Endodermal cell (in vitro differentiated cells): ENCODE data around the gene XNDC1N. TPM values are rescaled to one million over a fixed set of nuclear protein-coding genes. Genes with fewer than 3 reads are reported as not detected.

Experiments
- DNase-seq: peaks from one replicate; pipeline ENCODE4 v3.0.0-alpha.2; 2017
- H3K27ac ChIP-seq: 2 replicates; pipeline ENCODE4 v1.5.1; 2013; ENCODE audit warnings: mild to moderate bottlenecking, low read depth, low read length, moderate library complexity
- H3K27me3 ChIP-seq: 2 replicates; pipeline ENCODE4 v1.6.1; 2013; ENCODE audit warnings: mild to moderate bottlenecking, low read length, moderate library complexity; ENCODE audit not compliant: insufficient read depth, control insufficient read depth, poor library complexity, severe bottlenecking
- H3K36me3 ChIP-seq: 2 replicates; pipeline ENCODE4 v1.7.0; 2013; ENCODE audit warnings: mild to moderate bottlenecking, low read length, moderate library complexity; ENCODE audit not compliant: control insufficient read depth, insufficient read depth
- H3K4me1 ChIP-seq: one replicate; pipeline ENCODE4 v1.7.0; 2013; ENCODE audit warnings: low read length; ENCODE audit not compliant: control insufficient read depth, insufficient read depth
- H3K4me3 ChIP-seq: 2 replicates; pipeline ENCODE4 v1.5.1; 2013; ENCODE audit warnings: mild to moderate bottlenecking, low read length, moderate library complexity
- H3K9ac ChIP-seq: 2 replicates; pipeline ENCODE4 v1.6.1; 2013; ENCODE audit warnings: mild to moderate bottlenecking, low read length, moderate library complexity; ENCODE audit not compliant: poor library complexity, severe bottlenecking; ENCODE audit errors: extremely low read depth
- H3K9me3 ChIP-seq: 2 replicates; pipeline ENCODE4 v1.6.1; 2013; ENCODE audit warnings: mild to moderate bottlenecking, low read length, moderate library complexity; ENCODE audit not compliant: control insufficient read depth
- H3K27ac Mint-ChIP-seq: 2 replicates; pipeline ENCODE4 v1.8.0; 2020; ENCODE audit warnings: mixed read lengths
- H3K27me3 Mint-ChIP-seq: 2 replicates; pipeline ENCODE4 v1.8.0; 2021; ENCODE audit warnings: mild to moderate bottlenecking, mixed read lengths; ENCODE audit not compliant: insufficient read depth
- H3K36me3 Mint-ChIP-seq: 2 replicates; pipeline ENCODE4 v1.8.0; 2020; ENCODE audit warnings: low read depth, mixed read lengths
- H3K4me1 Mint-ChIP-seq: 2 replicates; pipeline ENCODE4 v1.8.0; 2020; ENCODE audit warnings: mixed read lengths
- H3K4me3 Mint-ChIP-seq: 2 replicates; pipeline ENCODE4 v1.8.0; 2020; ENCODE audit warnings: mild to moderate bottlenecking, moderate library complexity, mixed read lengths
- H3K9me3 Mint-ChIP-seq: 2 replicates; pipeline ENCODE4 v1.8.0; 2020; ENCODE audit warnings: mild to moderate bottlenecking, mixed read lengths
- WGBS, 2 experiments: methylation state at CpG; one replicate each; pipeline versions ENCODE4 v1.1.5 to v1.1.7; 2013; ENCODE audit warnings: missing lambda C conversion rate in 2 of 2, mixed read lengths in 1 of 2; ENCODE audit not compliant: insufficient coverage in 1 of 2, insufficient read length in 1 of 2; 5-methylcytosine and 5-hydroxymethylcytosine counted together
- total RNA-seq, 2 donors: library from RNA; stranded (reverse); fragmentation: NEBNext Ultra II Directional in 1 of 2; extraction: Animal tissue kit (Norgen Biotek cat#: 25700) in 1 of 2; gene quantifications; 2 replicates in 1 of 2; 3 replicates in 1 of 2; pipeline ENCODE4 v1.2.1, GENCODE V29; 2021
- TF ChIP-seq, protein P1 (sequence below): fragments of 200-600 bp; sonication (generic); conservative IDR thresholded peaks from 2 replicates; pipeline ENCODE4 v1.5.0; 2021; ENCODE audit warnings: antibody characterized with exemption, mild to moderate bottlenecking

The XNDC1N gene
- total RNA-seq, 2 donors from 2014 or later: 11.4 to 15.2 TPM

DNA sequence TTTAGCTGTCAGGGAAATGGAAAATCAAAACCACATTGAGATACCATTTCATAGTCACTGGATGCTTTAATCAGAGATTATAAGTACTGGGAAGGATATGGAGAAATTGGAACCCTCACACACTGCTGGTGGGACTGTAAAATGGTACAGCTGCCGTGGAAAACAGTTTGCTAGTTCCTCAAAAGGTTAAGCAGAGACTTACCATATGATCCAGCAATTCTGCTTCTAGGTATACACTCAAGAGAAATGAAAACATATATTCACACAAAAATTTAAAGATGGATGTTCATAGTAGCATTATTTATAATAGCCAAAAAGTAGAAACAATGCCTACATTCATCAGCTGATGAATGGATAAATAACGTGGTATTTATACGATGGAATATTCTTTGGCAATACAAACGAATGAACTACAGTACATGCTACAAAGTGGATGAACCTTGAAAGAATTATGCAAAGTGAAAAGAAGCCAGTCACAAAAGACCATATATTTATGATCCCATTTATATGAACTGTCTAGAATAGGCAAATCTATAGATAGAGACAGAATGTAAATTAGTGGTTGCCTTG, 23.4 kb upstream of the XNDC1N start:
- WGBS, 2 experiments: 94 to 95% methylated on average over 2 to 4 of the region's 4 CpGs

DNA sequence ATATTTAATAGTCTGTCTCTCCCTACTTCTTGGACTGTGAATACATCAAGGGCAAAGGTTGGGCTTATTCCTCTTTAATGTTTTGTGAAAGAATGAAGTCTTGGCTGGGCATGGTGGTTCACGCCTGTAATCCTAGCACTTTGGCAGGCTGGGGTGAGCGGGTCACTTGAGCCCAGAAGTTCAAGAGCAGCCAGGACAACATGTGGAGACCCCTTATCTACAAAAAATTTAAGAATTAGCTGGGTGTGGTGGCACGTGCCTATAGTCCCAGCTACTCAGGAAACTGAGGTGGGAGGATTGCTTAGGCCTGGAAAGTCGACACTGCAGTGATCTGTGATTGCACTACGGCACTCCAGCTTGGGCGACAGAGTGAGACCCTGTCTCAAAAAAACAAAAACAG, 20.6 kb upstream of the XNDC1N start:
- no peak overlapping the region for H3K27ac Mint-ChIP-seq

More for the DNA sequence above, 23.4 kb upstream of the XNDC1N start:
- H3K4me1 ChIP-seq: peaks cover 2% of the 10 kb centered on the region
- Mint-ChIP-seq H3K36me3 (no peaks in the 10 kb centered on the region), H3K27me3 (no peaks in the 10 kb centered on the region), H3K4me3 (no peak overlapping the region), H3K9me3 (no peaks in the 10 kb centered on the region), H3K4me1 (peaks cover 13% of the 10 kb centered on the region), H3K27ac (no peak overlapping the region)
- TF ChIP-seq, protein P1, sequence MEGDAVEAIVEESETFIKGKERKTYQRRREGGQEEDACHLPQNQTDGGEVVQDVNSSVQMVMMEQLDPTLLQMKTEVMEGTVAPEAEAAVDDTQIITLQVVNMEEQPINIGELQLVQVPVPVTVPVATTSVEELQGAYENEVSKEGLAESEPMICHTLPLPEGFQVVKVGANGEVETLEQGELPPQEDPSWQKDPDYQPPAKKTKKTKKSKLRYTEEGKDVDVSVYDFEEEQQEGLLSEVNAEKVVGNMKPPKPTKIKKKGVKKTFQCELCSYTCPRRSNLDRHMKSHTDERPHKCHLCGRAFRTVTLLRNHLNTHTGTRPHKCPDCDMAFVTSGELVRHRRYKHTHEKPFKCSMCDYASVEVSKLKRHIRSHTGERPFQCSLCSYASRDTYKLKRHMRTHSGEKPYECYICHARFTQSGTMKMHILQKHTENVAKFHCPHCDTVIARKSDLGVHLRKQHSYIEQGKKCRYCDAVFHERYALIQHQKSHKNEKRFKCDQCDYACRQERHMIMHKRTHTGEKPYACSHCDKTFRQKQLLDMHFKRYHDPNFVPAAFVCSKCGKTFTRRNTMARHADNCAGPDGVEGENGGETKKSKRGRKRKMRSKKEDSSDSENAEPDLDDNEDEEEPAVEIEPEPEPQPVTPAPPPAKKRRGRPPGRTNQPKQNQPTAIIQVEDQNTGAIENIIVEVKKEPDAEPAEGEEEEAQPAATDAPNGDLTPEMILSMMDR: no peak
- H3K36me3 ChIP-seq: no peaks in the 10 kb centered on the region
- H3K4me3 ChIP-seq: no peak overlapping the region
- no peak overlapping the region for H3K27ac ChIP-seq
- no peaks in the 10 kb centered on the region for H3K27me3 ChIP-seq
- DNase-seq: no peak
- no peak overlapping the region for H3K9ac ChIP-seq
- H3K9me3 ChIP-seq: no peaks in the 10 kb centered on the region

DNA sequence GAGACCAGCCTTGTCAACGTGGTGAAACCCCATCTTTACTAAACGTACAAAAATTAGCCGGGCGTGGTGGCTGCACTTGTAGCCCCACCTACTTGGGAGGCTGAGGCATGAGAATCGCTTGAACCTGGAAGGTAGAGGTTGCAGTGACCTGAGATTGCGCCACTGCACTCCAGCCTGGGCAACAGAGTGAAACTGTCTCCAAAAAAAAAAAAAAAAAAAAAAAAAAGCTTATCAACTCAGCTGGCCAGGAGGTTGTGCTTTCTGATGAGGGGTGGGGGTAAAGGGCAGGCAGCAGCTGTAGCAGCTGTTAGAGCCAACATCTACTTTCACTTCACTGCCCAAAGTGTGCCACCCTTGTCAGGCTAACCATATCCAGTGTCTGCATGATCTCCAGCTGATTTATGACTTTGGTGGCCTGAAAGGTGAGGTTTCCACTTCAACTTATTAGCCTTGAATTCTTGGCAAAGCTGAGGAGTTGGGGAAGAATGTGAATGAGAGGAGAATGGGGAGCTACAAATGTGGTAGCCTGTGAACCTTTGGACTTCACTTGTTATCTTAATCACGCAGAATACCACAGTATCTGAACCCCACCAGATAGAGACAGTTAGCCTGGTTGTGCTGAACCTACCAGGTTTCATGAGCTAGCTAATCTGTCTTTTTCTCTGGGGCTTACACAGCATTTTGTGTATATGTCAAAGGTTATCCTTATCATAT, 20.1 kb upstream of the XNDC1N start:
- WGBS, 2 experiments: 92 to 95% methylated on average over 6 to 7 of the region's 7 CpGs
- Histone ChIP-seq H3K27ac (no peak overlapping the region), H3K27me3 (no peaks in the 10 kb centered on the region), H3K4me3 (no peak overlapping the region), H3K9ac (no peak overlapping the region), H3K4me1 (peaks cover 2% of the 10 kb centered on the region), H3K36me3 (peaks cover 5% of the 10 kb centered on the region), H3K9me3 (no peaks in the 10 kb centered on the region)
- no peak for DNase-seq
- Mint-ChIP-seq H3K36me3 (peaks cover 7% of the 10 kb centered on the region), H3K4me3 (no peak overlapping the region), H3K4me1 (peaks cover 7% of the 10 kb centered on the region), H3K9me3 (no peaks in the 10 kb centered on the region), H3K27me3 (no peaks in the 10 kb centered on the region), H3K27ac (no peak overlapping the region)
- TF ChIP-seq, protein P1: no peak

More for the DNA sequence above, 20.6 kb upstream of the XNDC1N start:
- WGBS, 2 experiments: 91 to 100% methylated on average over 5 to 6 of the region's 6 CpGs
- peaks cover 7% of the 10 kb centered on the region for H3K36me3 Mint-ChIP-seq
- TF ChIP-seq, protein P1: no peak
- H3K9me3 Mint-ChIP-seq: no peaks in the 10 kb centered on the region
- no peaks in the 10 kb centered on the region for H3K27me3 ChIP-seq
- H3K4me1 Mint-ChIP-seq: peaks cover 12% of the 10 kb centered on the region
- DNase-seq: no peak
- H3K9ac ChIP-seq: no peak overlapping the region
- no peak overlapping the region for H3K4me3 Mint-ChIP-seq
- no peaks in the 10 kb centered on the region for H3K9me3 ChIP-seq
- H3K27ac ChIP-seq: no peak overlapping the region
- peaks cover 5% of the 10 kb centered on the region for H3K36me3 ChIP-seq
- H3K27me3 Mint-ChIP-seq: no peaks in the 10 kb centered on the region
- peaks cover 2% of the 10 kb centered on the region for H3K4me1 ChIP-seq
- no peak overlapping the region for H3K4me3 ChIP-seq
